SK-MEL-5 (cell line): ENCODE data around the gene AFAP1. TPM values are rescaled to one million over a fixed set of nuclear protein-coding genes. Genes with fewer than 3 reads are reported as not detected.

Source experiments
- DNase-seq: peaks from one replicate; pipeline ENCODE4 v3.0.0-alpha.2; 2016; ENCODE audit warnings: low read depth, low spot score
- in situ Hi-C: cut with HindIII; loops from 2 replicates; pipeline ENCODE4 v1.10.0; 2016; ENCODE audit warnings: low sequenced_read_pairs, high pct_unique_total_duplicates, low pct_unique_long_range_greater_than_20kb
- total RNA-seq: library from RNA; depleted of rRNA; stranded (reverse); fragments of >200 nt; shearing (Covaris generic); gene quantifications from 2 replicates; pipeline ENCODE4 v1.2.3, GENCODE V29; 2014

Gene AFAP1
- total RNA-seq, 1 experiment from 2014 or later: 10.3 TPM

DNA sequence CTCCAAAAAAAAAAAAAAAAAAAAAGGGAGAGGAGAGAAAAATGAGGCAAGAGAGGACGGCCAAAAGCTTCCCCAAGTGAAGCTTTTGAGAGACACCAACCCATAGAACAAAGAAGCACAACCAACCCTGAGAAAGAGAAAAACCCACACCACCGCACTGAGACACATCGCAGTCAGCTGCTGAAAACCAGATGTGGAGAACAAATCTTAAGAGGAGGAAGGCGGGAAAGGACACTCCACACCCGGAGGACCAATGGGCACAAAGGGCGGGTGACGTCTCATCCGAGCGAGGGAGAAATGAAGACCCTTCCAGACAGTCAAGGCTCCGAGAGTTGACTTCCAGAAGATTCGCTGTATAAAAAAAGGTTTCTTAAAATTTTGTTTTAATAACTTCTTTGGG lies 112.1 kb downstream of the AFAP1 start:
- in situ Hi-C loops: no loop called here
- DNase-seq: no peak

DNA sequence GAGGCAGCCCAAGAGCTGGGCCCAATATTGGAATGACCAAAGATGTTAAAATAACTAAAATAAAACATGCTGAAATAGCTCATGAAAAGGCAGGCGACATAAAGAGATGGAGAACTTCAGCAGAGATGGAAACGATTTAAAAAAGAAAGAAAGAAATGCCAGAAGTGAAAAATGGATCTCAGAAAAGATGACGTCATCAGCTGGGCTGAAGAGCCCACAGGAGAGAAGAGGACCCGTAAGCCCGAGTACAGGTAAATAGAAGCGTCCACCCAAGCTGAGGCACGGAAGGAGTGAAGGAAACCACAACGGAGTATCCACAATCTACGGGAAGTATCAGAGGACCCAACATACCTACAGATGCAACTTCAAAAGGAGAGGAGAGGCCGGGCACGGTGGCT lies 112.8 kb downstream of the AFAP1 start:
- DNase-seq: no peak
- in situ Hi-C loops: no loop called here

DNA sequence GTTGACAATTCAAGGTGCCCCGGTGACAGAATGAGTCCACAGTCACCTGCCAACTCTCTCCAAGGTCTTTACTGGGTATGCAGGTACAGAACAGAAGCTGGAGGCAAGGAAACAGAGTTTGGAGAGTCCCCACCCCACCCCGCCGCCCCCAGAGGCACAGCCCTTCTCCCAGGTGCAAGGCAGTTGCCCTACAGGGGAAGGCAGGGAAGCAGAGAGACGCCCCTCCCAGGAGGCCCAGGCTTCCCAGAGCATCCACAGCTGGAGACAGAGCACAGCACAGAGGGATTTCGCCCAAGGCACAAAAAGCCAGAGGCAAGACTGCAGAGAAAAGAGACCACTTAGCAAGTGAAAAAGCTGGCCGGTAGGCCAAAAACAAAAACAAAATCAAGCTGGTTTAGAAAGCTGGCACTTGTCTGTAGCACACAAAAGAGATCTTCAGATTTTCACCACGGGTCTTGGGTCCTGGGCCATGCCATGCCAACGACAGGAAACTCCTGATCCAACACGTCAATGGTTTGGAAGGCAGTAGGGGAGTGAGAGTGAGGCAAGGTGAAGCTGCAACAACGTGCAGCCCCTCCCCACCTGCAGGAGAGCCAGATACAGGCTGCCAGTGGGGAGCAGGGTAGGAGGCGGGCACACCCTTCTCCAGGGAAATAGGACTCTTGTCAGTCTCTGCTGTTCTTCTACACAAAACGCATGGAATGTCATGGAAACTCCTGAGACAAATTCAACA lies 113.3 kb downstream of the AFAP1 start:
- in situ Hi-C loops: no loop called here
- no peak for DNase-seq

DNA sequence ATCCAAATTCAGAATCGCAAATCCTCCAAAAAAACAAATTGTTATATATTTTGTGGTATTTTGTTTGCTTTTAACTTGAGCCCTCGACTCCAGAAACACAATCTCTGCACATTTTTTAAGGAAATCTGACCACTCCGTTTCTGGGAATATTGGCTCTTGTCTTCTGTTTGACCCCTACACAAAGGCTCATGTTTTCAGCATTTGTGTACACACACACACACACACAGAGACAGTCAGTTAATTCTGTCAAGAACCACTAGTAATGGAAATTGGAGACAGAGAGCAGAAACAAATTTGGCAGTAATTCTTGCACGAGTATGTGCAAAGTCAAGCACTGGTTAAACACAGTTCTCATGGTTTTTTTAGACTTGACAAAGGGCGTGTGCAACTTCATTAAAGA lies 115.4 kb downstream of the AFAP1 start:
- DNase-seq: no peak
- in situ Hi-C loops: no loop called here

DNA sequence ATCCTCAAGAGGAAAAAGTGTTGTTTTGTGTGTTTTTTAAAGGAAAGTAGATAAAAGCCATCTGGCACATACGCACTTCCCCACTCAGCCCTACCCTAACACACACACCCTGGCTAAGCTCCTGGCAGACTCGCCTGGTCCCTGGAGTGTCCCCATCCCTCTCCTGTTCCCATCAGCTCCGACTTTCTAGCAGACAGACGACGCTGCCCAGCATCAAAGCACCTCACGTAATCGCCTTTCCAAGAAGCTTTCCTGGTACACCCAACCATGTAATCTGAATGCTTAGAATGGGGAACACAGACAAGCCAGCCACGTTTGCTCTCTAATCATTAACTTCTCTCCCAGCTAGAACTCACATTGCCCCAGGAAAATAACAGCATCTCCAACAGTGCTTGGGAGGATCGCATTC lies 116.2 kb downstream of the AFAP1 start:
- in situ Hi-C loops: no loop called here
- no peak for DNase-seq

DNA sequence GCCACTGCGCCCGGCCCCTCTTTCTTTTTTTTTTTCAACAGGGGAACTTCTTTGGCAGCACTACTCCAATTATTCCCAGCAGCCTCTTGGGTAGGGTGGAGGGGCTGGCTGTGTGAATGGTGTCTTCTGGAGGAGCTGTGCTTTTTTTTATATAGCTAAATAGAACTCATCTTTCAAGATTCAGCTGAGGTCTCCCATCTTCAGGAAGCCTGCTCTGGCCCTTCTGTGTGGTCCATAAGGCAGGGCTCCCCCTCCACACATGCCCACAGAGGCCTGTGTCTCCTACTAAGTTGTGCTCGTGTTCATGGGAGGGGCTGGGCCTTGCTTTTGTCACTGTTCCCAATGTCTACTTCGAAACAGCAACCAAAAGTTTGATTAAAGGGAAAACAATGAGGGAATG lies 116.8 kb downstream of the AFAP1 start:
- in situ Hi-C loops: no loop called here
- DNase-seq: no peak

DNA sequence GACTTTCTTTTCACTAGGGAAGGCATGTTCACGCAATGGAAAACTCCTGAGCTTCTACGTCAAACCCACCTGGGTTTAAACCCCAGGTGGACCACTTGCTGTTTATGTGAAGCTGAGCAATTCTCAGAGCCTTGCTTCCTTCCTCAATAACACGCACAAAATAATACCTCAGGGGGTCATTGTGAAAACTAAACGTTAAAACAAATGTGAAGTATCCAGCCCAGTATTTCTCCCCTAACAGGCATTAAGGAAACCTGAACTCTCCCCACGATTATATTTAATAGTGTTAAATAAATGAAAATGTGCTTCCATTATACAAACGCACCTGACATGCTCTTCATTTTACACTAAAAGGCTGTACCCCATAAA lies 117.5 kb downstream of the AFAP1 start:
- in situ Hi-C loops: no loop called here

DNA sequence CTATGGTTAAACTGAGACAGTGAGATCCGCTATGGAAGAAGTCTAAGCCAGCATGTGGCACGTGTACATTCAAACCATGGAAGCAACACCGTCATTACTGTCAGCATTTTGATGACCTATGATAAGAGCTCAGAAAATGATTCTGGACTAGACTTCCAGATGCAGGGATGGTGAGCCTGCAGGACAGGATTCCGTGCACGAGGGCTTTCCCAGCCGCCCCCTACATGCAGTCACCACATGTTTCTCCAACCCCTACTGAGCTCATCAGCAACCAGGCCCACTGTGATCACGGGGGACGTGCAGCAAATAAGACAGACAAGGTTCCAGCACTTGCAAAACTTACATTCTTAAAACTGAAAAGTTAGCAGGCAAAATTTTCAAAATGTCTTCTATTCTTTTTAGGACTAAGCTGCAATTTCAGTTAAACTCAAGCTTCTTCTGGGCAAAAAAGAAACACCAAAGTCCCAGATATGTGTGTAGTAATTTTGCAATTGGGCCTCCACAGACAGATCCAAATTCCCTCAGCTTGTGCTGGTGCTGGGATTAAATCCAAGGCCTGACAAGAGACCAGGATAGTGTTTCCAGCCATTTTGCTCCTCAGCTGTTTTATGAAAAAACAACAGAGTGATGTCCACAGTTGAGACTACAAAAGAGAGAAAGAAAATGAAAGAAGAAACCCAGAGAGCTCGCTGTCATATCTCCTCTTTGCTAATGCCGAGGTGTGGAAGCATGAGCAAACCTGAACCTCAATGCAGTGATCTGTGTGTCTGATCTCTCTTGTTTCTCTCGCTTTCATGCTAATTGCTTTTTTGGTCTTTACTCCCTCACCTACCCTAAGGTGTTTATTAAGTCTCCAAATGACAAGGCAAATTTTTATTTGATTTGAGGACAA lies 118.2 kb downstream of the AFAP1 start:
- in situ Hi-C loops: no loop called here
- DNase-seq: no peak

More for the DNA sequence above, 117.5 kb downstream of the AFAP1 start:
- DNase-seq: no peak

DNA sequence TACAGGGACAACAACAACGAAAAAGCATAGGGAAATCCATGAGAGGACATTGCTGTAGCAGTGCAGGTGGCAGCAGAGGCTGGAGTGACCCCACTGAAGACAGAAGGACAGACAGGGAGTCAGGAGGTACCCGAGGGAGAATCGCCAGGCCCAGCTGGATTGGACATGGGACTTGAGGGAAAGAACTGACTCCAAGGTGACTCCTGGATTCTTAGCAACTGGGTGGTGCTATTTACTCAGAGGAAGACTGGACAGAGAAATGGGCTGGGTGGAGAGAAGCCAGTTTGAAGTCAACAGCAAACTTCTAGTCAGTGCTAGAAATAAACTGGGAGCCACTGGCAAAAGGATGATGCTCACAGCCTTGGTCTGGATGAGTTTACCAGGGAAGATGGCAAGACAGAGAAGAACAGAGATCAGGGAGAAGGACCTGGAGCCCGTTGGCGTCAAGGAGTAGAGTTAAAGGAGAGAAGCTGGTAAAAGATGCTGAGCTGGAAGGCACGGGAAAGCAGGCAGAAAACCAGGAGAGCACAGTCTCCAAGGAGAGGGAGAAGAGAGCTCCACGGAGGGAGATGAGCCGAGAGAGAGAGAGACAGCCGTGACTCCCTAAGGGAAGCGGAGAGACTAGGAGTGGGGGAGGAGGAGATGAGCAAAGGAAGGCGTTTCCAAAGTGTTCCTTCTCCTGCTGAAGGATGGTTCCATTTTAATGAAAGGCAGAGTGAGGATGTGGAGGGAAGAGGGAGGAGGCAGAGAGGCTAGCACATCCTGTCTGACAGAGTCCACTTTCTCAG lies 119.4 kb downstream of the AFAP1 start:
- in situ Hi-C loops: no loop called here
- no peak for DNase-seq

DNA sequence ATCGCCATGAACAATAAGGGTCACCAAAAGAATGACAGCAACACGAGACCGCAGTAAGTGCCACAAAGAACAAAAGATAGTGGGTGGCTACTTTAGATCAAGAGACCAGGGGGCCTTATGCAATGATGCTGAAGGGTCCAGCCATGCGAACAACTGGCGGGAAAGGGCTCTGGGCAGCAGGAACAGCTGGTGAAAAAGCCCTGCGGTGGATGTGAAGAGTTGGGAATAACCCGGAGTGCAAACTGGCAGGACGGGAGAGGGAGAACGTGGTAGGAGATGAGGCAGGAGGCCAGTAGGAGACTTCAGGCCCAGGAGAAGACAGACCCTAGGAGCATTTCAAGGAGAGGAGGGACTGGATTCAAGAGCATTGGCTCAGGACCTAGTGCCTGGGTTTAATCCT lies 120.2 kb downstream of the AFAP1 start:
- in situ Hi-C loops: no loop called here
- no peak for DNase-seq

DNA sequence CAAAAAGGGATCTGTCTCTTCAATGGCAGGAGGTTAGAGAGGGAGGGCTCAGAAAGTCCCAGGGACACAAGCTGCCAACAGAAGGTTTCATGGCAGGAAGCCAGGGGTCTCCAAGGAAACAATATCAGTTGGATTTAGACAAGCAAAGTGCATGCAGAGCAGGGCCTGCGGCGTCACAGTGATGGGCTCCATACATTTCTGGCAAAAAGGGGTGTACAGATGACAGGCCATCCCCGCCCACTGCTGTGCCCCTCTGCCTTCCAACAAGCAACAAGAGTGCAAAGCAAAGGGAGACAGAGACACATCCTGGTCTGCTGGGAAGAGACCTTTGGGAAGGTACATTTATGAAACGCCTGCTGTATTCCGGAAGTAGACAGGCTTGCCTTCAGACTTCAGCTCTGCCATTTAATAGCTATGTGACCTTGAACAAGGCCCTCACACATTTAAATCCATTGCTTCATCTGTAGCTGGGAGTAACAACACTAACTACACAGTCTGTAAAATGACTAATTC lies 121.2 kb downstream of the AFAP1 start:
- in situ Hi-C loops: no loop called here
- no peak for DNase-seq

DNA sequence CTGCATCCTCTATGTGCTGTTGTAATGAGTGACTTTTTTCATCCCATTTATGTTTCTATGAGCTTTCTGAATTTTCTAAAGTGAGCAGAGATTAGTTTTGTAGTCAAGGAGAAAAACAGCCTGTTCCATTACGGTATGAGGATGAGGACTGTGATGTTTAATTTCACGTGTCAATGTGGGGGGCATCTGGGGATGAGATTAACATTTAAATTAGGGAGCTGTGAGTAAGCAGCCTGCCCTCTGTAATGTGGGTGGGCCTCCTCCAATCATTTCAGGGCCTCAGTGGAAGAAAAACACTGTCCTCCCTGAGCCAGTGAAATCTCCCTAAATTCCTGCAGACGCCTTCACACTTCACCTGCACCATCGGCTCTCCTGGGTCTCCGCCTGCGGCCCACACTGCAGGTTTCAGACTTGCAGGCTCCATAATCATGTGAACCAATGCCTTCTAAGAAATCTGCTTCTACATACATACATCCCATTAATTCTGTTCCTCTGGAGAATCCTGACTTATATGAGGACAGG lies 121.7 kb downstream of the AFAP1 start:
- no peak for DNase-seq
- in situ Hi-C loops: no loop called here

DNA sequence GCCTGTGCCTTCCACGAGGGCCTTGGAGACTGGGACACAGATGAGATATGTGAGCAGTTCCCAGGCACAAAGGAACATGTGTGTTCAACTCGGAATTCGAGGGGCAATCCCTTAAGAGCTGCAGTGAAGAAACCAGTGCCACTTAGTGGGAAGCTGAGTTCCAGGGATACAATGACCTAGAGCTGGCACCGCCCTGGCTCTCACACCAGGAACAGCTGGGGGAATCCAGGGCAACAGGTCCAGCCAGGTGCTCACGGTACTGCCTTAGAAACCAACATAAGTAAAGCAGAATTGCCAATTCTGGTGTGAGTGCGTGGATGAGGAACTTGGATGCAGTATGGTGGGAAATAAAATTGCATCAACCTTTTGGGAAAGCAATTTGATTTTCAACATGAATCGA lies 122.9 kb downstream of the AFAP1 start:
- DNase-seq: no peak
- in situ Hi-C loops: no loop called here

DNA sequence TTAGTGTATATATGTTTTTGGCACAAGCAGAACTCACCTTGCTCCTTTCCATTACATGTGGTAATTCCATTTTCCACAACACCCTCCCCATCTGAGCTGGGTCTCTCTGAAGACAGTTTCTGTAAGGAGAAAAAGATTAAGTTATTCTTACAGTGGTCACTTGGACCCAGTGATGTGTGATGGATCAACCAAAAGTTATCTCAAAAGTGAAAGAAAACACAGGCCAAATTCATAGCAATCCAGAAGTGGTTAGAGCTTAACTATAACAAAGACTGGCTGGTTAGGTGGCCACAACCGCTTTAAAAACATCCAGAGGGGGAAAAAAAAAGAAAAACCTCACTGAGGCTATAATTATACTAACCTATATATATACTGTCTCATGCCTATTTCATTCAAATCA lies 123.7 kb downstream of the AFAP1 start:
- in situ Hi-C loops: no loop called here
- no peak for DNase-seq

DNA sequence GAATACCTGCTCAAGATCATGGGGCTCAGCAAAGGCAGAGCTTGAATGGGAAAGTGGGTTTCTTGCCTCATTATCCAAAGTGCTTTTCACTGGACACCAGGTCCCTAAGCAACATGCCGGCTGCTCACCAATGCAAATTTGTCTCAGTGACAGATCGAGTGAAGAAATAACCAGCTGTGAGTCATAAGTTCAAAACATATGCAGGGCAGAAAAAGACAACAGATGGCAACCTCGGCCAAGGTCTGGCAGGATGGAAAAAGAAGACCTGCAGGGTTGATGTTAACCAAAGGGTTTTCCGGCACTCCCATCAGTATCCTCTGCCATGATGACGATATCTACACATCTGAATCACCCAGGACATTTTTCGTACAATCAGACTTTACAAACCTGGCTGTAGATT lies 124.1 kb downstream of the AFAP1 start:
- in situ Hi-C loops: no loop called here

DNA sequence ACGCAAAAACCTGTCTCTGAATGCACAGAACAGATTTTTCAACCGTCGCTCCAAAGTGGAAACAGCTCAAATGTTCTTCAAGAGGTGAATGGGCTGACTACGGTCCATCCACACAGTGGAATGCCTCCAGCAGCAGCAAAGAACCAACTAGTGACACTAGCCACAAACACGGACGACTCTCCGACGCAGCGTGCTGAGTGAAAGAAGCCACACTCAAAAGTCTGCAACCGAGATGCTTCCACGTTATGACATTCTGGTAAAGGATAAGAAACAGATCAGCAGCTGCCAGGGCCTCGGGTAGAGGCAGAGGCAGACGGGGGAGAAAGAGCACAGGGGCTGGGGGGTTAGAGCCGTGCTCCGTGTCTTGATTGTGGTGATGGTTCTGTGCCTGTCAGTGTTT lies 125.2 kb downstream of the AFAP1 start:
- in situ Hi-C loops: no loop called here
- DNase-seq: no peak

More for the DNA sequence above, 124.1 kb downstream of the AFAP1 start:
- DNase-seq: no peak

DNA sequence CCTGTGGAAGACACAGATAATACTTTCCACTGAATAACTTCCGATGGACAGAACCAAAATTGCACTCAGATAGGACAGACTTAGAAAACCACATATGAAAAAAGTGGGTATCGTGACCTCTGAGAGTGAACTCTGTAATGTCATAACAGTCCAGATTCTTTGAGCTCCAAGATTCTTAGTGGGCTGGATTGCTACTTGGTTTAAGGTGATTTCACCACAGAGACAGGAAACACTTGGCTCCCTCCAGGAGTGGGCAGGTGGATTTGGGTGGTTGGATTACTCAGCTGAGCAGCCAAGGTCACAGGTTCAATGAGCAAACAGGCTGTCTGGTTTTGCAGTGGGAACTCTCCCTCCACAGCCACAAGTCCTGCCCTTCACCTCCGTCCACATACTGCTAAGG lies 126.0 kb downstream of the AFAP1 start:
- in situ Hi-C loops: no loop called here
- DNase-seq: no peak

DNA sequence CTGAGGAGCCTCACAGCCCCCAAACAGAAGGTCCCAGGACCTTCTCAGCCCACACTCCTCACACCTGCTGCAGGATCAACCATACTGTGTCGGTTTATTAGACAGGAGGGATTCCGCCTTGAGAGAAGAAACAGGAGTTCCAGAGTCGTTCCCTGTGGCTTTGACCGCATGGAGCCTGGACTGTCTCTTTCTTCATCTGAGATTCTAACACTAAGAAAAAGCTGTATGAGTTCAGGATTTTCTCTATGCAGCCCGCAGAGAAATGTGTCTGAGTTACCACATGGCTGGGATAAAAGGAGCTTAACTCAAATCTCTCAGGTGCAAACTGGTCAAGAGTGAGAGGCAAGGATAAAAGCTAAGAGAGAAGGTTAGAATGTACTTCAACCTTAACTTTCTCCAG lies 126.7 kb downstream of the AFAP1 start:
- no peak for DNase-seq
- in situ Hi-C loops: no loop called here
